ENCODE results near the gene PLXDC2.
"Not testable (repeated sequence)": the region's sequence is repeated elsewhere in the genome, so short reads cannot be mapped to it uniquely, and the experiment has no call there.

- TF ChIP-seq CTCF, POLR2A (IDR thresholded peaks at IDR 0.05): not testable (repeated sequence)
These were observed 392.9 kb downstream of the PLXDC2 start for GRCh38 chr10:20209098-20209497.
